Hepatocyte (in vitro differentiated cells): Measurements from ENCODE around the gene LMNB1.

Experiments
- EZH2 ChIP-seq: fragments of 200-600 bp; sonication (generic); IDR thresholded peaks from 2 replicates; pipeline ENCODE4 v1.6.1; 2016; ENCODE audit warnings: antibody characterized with exemption, mild to moderate bottlenecking, borderline replicate concordance
- EZH2phosphoT487 ChIP-seq: fragments of 200-600 bp; sonication (generic); IDR thresholded peaks from one replicate; pipeline ENCODE4 v1.6.1; 2018; ENCODE audit warnings: antibody characterized with exemption, mild to moderate bottlenecking, low read depth, moderate library complexity; ENCODE audit not compliant: unreplicated experiment, severe bottlenecking
- TF ChIP-seq, protein P1 (sequence below): fragments of 200-600 bp; sonication (generic); IDR thresholded peaks from 2 replicates; pipeline ENCODE4 v1.5.1; 2016; ENCODE audit warnings: antibody characterized with exemption, mild to moderate bottlenecking; ENCODE audit not compliant: poor library complexity

DNA sequence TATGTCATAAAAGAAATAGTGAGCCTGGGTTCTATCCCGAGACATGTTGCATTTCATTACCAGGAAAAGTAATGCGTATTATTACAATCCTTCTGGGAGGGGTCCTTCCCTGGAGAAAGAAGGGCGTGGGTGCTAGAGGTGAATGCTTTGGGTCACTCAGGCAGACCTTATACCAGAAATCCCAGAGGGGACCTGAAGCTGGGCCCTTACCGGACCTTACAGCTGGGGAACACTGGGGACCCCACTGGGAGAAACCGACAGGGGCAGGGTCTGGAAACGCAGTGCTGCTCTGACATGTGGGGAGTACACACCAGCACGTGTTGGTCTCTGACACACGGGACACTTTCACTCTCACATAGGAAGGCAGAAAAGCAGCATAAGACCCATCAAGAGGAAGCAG, 71.3 kb downstream of the LMNB1 start:
- TF ChIP-seq EZH2phosphoT487 (no peak), EZH2 (no peak)
- TF ChIP-seq, protein P1, sequence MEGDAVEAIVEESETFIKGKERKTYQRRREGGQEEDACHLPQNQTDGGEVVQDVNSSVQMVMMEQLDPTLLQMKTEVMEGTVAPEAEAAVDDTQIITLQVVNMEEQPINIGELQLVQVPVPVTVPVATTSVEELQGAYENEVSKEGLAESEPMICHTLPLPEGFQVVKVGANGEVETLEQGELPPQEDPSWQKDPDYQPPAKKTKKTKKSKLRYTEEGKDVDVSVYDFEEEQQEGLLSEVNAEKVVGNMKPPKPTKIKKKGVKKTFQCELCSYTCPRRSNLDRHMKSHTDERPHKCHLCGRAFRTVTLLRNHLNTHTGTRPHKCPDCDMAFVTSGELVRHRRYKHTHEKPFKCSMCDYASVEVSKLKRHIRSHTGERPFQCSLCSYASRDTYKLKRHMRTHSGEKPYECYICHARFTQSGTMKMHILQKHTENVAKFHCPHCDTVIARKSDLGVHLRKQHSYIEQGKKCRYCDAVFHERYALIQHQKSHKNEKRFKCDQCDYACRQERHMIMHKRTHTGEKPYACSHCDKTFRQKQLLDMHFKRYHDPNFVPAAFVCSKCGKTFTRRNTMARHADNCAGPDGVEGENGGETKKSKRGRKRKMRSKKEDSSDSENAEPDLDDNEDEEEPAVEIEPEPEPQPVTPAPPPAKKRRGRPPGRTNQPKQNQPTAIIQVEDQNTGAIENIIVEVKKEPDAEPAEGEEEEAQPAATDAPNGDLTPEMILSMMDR = no peak
